Stimulated activated CD8-positive, alpha-beta memory T cell treated with anti-CD3 and anti-CD28 coated beads, Interleukin-4, amount 100 ng/mL, for 4 hours (primary cell): ENCODE results near the gene LDB2.

Experiments
- DNase-seq, 2 donors: peaks; one replicate each; pipeline ENCODE4 v3.0.0-alpha.2; 2020; ENCODE audit warnings: low read depth in 2 of 2, low spot score in 1 of 2

Gene LDB2

DNA sequence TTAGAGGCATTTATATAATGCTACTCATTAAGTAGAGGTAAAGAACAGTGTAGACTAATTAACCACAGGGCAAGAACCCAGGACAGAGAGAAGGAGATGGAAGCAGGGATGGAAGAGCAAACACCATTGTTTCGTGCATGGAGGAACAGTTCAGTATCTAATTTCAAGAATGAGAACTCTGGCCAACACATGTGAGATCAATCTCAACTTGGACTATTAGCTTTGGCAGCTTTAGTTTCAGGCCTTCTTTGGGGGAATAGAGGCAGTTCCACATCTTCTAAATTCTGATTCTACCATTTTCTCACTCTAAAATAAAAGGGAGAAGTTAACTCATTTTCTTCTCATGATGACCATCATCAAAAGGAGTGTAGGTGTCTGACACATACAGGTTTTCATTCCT, 207.0 kb downstream of the LDB2 start:
- no peak for DNase-seq

DNA sequence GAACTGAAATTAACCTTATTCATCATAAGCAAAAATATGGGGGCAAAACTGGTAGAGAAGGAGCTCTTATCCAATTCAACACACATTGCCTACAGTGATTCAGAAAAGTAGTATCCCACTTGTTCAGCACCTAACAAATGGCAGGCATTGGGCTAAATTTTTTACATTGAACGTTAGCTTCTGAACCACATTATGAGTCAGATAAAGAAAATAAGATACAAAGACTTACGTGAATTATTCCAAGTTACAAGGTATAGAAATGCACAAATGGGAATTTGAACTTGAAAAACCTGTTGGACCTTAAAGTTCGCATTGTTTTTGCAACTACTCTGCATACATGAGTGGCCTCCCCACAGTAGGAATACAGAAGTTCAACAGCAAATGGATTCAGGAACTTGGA, 210.6 kb downstream of the LDB2 start:
- DNase-seq, result no peak

DNA sequence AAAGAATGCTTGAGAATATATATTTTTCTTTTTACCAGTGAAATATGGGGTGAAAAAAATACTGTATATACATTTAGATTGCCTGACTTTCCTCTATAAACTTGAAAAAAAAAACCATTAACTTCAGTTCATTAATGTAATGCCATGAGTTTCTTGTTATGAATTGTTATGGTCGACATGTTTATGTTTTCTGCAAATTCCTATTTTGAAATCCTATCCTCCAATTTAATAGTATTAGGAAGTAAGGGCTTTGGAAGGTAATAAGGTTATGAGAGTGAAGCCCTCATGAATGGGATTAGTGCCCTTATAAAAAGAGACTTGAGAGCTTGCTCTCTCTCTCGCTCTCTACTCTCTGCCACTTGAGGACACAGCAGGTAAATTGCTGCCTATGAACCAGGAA, 211.4 kb downstream of the LDB2 start:
- DNase-seq, result no peak

DNA sequence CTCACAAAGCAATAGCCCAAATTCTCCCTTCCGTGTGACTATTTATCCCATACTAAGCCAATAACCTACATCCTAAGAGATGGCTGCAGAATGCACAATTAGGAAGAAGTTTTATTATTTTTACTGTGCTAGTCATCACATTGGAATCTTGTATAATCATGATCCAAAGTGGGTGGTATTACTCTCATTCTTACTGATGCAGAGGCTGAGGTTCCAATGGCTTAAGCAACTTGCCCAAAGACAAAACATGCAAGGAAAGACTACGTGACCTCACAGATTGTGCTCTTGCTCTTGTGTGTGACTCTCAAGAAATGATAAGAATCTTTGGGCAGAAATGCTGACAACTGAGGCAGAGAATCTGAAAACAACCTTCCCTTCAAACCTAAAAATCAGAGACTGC, 212.2 kb downstream of the LDB2 start:
- DNase-seq, result no peak

DNA sequence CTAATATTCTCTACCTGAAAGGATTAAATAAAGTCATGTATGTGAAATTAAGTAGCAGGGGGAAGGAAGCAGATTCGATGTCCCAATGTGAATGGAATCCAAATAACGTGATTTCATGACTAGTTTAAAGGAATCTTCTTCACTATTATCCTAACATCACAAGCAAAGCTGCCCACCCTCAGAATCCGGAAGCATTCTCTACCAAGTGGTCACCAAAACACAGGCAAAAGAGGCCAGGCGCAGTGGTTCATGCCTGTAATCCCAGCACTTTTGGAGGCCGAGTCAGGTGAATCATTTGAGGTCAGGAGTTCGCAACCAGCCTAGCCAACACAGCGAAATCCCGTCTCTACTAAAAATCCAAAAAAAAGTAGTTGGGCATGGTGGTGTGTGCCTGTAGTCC, 212.9 kb downstream of the LDB2 start:
- DNase-seq, result no peak

DNA sequence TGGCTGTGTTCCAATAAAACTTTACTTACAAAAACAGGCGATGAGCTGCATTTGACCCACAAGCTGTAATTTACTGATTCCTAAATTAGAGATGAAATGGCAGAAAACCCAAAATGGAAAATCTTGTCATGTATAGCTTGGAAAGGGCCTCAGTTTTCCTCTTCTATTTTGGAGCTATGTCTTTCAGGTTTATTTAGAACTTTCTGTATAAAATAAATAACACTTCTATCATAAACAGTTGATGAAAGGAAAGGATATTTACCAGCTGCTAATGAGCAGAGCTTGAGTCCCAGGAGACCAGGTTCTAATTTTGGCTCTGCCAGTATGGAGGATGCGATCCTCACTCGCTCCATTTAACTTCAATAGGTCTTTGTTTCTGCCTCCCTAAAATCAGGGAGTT, 213.5 kb downstream of the LDB2 start:
- DNase-seq, result no peak

DNA sequence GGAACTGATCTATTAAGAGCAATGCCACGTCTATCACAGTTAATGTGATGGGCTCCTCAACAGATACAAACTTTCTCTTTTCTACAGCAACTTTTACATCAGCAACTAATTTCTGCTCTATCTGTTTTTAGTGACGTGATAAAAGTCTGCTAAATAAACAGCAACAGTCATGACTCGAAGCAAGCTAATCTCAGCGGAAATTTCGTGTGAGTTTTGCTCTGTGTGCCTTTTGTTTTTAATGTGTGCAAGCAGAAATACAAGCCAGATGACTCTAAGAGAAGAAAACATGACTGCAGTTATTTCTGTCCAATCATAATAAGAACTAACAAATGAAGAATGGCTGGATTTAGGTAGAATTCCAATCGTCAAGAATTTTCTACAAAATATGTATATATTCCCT, 214.3 kb downstream of the LDB2 start:
- DNase-seq, result no peak

DNA sequence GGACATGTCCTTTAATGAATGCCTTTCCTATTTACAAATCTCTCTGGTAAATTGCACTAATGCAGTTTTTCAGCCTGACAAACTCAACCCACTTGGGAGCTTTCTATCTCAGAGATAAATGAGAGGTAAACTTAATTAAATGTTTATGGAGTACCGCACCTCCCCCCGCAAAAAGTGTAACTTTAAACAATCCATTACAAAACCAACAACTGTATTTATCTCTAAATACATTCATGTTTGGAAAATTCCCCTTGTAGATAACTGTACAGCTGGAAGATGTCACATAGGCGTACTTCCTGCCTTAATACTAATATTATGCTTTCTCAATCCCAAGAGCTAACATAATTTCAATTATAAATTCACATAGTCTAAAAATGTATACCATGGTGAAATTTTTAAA, 215.5 kb downstream of the LDB2 start:
- DNase-seq, result no peak

DNA sequence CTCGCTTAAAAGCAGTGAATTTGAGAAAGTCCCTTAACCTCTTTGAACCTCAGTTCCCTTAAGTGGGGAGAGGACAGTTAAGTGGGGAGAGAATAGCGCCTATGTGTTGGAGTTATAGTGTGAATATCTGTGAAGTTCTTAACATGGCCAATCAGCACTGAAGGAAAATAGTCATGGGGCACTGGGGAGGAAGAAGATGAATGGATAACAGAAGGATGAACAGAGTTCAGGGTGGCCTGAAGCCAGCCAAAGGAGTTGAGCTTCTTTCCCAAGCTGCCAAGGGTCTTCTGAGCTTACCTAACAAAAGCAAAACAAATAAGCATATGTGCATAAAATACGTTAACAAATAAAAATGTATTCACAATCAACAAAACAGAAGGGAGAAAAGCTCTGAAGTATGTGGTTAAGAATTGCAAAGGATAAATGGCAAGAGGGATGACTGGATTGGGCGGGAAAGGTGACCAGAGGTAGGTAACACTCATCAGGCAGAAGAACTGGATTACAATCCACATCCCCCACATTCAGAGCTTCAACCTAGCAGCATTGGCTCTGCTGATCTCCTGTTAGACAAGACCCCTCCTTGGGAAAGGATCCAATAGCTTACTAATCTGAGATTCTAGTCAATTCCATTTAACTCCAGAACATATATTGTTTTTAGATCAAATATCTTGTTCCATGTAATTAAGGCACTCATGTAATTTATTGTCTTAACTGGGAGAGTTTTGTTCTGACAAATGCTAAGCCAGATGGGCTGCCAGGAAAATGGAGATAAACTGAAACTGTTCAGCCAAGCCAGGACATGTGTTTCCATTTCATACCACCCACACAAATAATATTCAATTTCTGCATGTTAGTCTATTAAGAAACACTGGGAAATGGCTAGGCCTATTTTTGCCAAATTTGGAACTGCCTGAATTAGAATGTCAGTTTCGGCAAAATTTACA, 221.2 kb downstream of the LDB2 start:
- DNase-seq, result no peak

DNA sequence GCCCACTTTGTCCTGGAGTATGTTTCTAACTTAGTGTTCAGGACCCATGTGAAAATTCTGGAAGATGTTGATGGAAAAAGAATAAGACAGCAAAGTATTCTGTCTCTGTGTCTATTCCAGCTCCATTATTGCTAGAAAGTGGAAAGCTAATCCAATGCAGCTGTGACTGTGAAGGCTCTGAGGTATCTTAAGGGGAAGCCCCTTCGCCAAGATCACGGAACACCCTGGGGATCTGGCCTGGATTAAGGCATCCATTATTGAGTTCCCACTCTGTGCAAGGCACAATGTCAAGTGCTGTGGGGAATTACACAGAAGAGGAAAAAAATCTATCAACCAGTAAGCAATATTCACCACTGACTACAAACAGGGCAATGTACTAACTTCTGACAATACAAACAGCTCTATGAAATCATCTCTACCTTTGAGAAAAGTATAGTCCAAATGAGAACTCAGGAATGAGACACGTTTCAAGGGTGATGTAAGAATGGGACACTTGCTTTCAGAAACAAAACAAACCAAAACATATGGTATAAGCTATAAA, 222.1 kb downstream of the LDB2 start:
- no peak for DNase-seq

DNA sequence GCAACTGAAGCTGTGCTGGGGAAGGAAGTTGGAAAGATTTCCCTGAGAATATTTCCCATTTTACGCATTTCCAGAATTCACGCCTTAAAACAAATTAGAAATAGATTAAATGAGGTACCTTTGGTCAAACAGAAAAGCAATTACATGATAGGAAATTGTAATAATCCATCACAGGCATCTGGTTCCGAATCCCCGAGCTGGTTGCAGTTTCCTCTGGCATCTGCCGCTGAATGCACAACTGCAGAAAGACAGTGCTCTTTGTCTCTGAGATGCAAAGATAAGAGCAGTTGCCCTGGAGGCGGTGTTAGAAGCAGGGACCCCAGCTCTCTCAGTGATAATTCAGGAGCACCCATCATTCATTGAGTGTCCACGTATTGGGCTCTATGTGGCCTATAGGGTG, 224.4 kb downstream of the LDB2 start:
- no peak for DNase-seq

DNA sequence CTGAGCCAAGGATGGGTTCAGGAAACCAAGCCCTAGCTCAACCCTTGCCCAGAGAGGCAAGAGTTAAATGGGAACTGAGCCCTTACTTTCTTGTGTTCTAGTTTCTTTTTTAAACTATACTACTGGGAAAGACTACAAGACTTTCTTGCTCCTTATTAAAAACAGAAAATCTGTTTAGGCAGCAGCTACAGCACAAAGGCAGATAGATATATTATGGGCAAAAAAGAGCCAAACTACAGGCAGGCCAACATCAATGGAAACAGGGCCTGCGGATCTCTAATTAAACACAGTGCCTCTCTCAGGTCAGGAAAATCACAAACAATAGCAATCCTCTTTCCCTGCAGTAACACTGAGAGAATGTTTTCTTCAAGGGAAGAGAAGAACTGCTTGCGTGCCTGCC, 226.0 kb downstream of the LDB2 start:
- no peak for DNase-seq

DNA sequence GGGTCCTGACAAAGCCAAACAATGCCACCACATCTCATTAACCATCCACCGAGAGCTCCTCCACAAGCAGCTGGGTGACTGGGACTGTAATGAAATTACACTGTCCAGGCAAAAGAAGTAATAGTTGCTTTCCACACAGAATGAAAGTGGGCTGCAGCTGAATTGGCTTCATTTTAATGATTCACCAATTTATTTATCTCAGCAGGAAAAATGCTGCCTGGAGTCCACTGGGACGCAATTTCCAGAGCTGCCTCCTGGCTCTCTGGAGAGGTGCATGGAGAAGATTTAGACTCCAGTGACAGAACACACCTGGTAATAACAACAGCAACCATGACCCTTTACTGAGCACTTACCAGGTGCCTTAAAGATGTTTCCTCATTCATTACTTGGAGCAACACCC, 226.7 kb downstream of the LDB2 start:
- DNase-seq, result no peak

DNA sequence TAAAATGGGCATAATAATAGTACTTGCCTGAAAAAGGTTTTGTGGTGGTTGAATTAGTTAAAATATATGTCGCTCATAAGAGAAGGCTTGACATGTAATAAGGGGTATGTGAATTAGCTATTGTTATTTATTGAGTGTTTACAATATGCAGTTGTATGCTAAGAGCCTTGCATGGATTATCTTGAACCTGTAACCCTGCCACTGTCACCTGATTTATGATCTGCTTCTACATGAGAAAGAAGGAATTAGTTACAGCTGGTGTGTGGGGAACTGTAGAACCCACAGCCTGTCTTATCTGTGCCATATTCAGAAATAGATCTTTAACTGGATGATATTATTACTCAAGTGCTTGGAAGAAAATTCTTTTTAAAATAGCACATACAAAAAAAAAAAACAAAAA, 227.7 kb downstream of the LDB2 start:
- DNase-seq, result no peak

DNA sequence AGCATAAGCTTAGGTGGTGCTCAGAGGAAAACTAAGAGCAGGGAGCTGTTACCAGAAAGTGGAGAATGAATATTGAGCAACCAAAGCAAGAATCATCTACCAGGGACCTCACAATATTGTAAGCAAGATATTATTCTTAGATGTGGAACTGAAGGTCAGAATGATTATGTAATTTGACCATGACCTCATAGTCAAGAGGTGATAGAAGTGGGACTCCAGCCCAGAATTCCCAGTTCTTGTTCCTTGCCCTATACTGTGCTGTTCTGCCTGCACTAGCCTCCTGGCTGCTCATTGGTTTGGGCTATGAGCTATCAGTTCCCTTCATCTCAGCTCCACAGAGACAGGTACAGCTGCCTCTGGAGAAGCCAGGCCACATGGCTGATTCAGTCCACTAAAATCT, 229.4 kb downstream of the LDB2 start:
- DNase-seq, result no peak

DNA sequence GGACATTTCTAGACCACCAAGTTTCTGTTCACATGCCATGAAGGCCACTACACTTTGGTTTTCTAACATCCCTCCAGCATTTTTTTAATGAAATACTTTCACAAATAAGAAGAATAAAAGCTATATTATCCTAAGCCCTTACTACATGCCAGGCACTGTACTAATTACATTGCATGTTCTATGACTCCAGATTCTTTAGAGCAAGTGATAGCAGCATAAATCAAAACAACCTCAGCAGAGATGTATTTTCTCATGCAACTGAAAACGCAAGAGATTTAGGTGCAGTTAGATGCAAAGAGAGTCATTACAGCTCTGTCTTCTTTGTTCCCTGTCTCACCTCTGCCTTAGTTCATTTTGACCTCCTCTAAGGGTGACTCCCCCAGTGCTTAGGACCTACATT, 230.0 kb downstream of the LDB2 start:
- DNase-seq, result no peak

DNA sequence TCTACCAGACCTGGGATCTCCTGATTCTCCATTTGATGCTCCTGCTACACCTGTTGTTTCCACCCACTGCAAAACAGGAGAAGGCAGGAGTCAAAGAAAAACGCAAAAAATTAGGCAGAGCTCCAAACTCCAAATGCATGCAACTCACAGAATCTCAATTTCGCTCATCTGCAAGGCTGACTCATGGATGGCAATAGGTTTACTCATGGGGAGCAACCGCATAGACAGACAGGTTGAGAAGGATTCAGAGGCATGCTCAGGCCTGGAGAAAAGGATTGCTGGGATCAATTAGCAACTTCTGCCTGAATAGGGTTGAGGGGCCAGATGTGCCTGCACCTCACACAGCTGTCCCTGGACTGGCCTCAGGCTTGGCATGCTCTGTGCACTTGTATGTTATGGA, 231.0 kb downstream of the LDB2 start:
- no peak for DNase-seq

DNA sequence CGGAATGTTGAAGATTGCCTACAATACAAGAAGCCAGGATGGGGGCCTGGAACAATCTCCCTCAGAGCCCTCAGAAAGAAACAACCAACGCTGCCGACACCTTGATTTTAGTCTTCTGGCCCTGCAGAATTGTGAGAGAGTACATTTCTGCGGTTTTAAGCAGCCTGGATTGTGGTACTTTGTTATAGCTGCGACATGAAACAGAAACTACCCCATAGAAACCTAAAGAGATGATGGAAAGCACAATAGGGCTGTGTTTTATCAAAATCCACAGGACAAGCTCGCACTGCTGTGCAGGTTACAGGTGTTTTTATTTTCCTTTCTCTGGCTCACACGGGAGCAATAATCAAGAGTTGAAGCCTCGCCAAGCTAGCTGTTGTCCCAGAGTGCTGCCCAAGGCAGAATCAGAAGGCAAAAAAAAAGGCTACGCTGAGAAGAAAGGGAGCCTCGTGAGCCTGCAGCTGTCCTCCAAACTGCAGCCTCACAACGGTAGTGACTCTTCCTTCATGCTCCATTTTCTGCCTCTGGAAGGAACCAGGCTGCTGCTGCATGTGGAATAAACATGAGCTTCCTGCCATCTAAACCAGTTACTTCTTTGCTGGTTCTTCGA, 232.4 kb downstream of the LDB2 start:
- DNase-seq, result no peak

DNA sequence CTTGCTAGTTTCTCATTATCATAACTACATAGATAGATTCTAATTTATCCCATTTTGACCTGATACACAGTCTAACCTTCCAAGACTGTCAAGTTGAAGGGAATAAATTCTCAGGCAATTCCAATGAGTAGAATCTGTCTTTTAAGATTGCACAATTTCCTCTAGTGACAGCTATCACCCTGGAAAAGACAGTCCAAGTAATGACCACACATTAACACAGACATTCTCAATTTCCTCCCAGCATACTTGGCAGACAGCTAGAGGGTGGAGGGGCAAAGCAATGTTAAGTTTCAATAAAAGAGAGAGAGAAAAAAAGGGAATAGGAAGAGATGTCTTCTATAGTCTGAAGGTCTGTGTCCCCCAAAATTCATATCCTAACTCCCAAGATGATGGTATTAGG, 234.7 kb downstream of the LDB2 start:
- DNase-seq, result no peak

DNA sequence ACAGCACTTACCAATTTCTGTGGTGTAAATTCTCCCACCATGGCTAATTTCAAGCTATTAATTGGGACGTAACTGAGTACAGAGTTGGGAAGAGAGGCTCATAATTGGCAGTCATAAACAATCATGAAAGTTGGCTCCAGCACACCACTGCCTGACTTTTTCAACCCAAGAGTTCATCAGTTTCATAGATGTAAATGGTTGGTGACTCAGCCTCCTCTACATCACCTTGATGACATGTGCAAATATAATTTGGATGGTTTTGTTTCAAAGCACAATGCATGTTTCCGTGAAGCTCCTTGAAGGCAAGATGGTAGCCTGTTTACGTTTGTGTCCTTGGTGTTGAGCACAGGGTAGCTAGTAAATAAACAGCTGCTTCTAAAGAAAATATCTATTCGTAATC, 235.1 kb downstream of the LDB2 start:
- DNase-seq, result no peak

DNA sequence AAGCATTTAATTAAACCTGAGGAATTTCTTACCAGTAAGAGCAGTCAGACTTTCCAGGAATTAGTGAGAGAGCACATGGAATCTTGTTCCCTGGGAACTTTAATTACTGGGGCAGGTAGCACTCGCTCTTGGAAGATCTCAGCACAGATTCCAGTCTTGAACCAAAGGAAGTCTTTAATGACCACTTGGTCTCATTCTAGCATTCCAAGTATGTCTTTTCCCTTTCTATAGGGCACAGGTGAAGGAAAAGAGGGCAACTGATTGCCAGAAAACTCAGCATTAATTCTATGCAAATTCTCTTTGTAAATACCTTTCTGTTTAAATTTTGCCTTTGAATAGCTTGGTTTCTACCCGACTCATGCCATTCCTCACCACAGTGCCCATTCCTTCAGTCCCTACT, 236.6 kb downstream of the LDB2 start:
- no peak for DNase-seq

DNA sequence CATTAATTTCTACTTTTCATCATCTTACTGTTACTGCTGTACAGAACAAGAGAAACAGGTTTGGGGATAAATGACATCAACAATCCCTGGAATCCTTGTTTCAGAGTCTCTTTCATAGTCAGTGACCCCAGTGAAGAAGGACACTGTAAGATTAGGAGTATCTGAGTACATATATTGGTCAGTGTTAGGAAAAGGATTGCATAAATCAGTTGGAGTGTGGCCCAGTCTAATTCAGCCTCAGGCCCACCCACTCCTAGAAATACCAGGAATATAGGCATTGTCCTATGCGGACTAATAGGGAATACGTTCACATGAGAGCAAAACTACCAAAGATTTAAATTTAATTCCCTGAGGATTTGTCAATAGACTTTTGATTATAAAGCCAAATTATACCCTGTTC, 237.8 kb downstream of the LDB2 start:
- no peak for DNase-seq

DNA sequence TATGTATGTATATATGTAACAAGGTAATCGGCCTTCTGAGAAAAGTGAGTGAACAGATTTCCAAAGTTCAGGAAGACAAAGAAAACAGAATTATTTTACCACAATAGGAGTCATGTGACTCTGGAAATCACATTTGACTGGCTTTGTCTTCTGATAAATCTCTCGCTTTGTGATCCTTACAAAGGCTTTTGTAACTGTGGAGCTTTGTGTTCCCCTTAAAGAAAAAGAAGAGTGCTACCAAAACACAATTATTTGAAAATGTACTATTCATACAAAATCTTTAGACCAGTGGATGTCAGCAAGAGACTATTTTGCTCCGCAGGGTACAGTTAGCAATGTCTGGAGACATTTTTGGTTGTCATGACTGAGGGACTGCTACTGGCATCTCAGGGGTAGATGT, 238.8 kb downstream of the LDB2 start:
- DNase-seq, result no peak
